OCI-LY7 (cell line): ENCODE data around the gene GMDS.

Experiments
- EZH2phosphoT487 ChIP-seq: fragments of 200-600 bp; sonication (generic); IDR thresholded peaks from 2 replicates; pipeline ENCODE4 v1.6.1; 2018; ENCODE audit warnings: low read depth, borderline replicate concordance, mild to moderate bottlenecking, mixed run types, antibody characterized with exemption, low read length, moderate library complexity, mixed read lengths
- TF ChIP-seq, protein P1 (sequence below): fragments of 200-600 bp; sonication (generic); conservative IDR thresholded peaks from 2 replicates; pipeline ENCODE4 v1.5.1; 2014; ENCODE audit warnings: mild to moderate bottlenecking, antibody characterized with exemption, low read length, moderate library complexity, mixed read lengths

DNA sequence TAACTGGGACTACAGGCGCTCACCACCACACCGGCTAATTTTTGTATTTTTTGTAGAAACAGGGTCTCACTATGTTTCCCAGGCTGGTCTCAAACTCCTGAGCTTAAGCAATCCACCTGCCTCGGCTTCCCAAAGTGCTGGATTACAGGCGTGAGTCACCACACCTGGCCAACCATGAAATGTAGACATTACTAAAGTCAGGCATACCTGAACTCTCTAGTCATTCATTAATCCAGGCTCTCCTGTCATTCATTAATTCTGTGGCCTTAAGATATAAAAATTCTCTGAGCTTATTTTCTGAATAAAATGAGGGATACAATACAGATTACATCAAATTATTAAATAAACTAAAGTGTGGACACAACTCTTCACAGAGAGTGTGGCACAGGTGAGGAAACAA is 159.7 kb downstream of the GMDS start:
- TF ChIP-seq, protein P1, sequence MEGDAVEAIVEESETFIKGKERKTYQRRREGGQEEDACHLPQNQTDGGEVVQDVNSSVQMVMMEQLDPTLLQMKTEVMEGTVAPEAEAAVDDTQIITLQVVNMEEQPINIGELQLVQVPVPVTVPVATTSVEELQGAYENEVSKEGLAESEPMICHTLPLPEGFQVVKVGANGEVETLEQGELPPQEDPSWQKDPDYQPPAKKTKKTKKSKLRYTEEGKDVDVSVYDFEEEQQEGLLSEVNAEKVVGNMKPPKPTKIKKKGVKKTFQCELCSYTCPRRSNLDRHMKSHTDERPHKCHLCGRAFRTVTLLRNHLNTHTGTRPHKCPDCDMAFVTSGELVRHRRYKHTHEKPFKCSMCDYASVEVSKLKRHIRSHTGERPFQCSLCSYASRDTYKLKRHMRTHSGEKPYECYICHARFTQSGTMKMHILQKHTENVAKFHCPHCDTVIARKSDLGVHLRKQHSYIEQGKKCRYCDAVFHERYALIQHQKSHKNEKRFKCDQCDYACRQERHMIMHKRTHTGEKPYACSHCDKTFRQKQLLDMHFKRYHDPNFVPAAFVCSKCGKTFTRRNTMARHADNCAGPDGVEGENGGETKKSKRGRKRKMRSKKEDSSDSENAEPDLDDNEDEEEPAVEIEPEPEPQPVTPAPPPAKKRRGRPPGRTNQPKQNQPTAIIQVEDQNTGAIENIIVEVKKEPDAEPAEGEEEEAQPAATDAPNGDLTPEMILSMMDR: no peak
- TF ChIP-seq EZH2phosphoT487: no peak
